Measurements from ENCODE around the gene RELN.

DNA sequence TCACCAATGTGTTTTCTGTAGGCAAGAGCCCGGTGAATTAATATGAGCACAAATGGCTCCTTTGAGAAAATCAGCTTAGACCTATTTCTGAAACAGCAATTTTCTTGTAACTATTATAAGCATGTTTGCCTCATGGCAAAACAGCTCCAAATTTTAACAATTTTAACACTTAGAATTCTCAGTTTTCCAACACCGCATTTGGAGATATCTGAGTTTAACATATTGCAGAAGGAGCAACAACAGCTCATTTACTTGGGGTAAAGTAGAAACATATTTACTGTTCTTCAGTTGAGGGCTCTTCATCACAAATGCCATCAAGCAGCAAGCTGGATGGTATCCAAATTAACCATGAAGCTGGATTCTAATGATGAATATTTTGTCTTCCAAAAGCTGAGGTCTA is 409.4 kb downstream of the RELN start:
- TF ChIP-seq ARNT (IDR thresholded peaks at IDR 0.05) = no peak
- no peak for TF ChIP-seq PKNOX1 (IDR thresholded peaks at IDR 0.05)
- no peak for TF ChIP-seq BHLHE40 (IDR thresholded peaks at IDR 0.05; ENCODE audit: borderline replicate concordance)
- no peak for TF ChIP-seq CTBP1 (IDR thresholded peaks at IDR 0.05; ENCODE audit: borderline replicate concordance)
- no peak for TF ChIP-seq FOXA1 (IDR thresholded peaks at IDR 0.05)
- TF ChIP-seq L3MBTL2 (conservative IDR thresholded peaks at IDR 0.05) = no peak
- TF ChIP-seq FOXM1 (IDR thresholded peaks at IDR 0.05; ENCODE audit: borderline replicate concordance) = no peak
- TF ChIP-seq ZNF384 (IDR thresholded peaks at IDR 0.05) = no peak
- TF ChIP-seq LEF1 (IDR thresholded peaks at IDR 0.05; ENCODE audit: borderline replicate concordance) = no peak
- TF ChIP-seq FOXK2 (IDR thresholded peaks at IDR 0.05) = no peak
- TF ChIP-seq NFRKB (IDR thresholded peaks at IDR 0.05) = no peak
- TF ChIP-seq ELF4 (IDR thresholded peaks at IDR 0.05) = no peak
- TF ChIP-seq SUZ12 (IDR thresholded peaks at IDR 0.05) = no peak
- TF ChIP-seq TARDBP (IDR thresholded peaks at IDR 0.05) = no peak

All from HEK293T (cell line).